SK-N-SH treated with all-trans-retinoic acid at 6 μM for 48 hours (cell line): ENCODE results near the gene KLHL6.

Experiments used
- ARNTL ChIP-seq: fragments of 450-650 bp; formaldehyde crosslinking; IDR thresholded peaks from 2 replicates; pipeline ENCODE4 v1.5.0; 2020; ENCODE audit warnings: low read depth, mild to moderate bottlenecking, moderate library complexity, borderline replicate concordance
- BACH2 ChIP-seq: fragments of 250-450 bp; sonication (Bioruptor Pico); IDR thresholded peaks from 2 replicates; pipeline ENCODE4 v1.9.0; 2021; ENCODE audit warnings: mild to moderate bottlenecking, borderline replicate concordance
- CREB5 ChIP-seq: fragments of 250-450 bp; sonication (Bioruptor Pico); IDR thresholded peaks from 2 replicates; pipeline ENCODE4 v1.5.1; 2020; ENCODE audit warnings: low read depth, mild to moderate bottlenecking, moderate library complexity
- CSDC2 ChIP-seq: fragments of 250-450 bp; sonication (Bioruptor Pico); IDR thresholded peaks from 2 replicates; pipeline ENCODE4 v1.5.0; 2020; ENCODE audit warnings: mild to moderate bottlenecking, moderate library complexity
- CSRNP3 ChIP-seq: fragments of 250-450 bp; sonication (Bioruptor Pico); IDR thresholded peaks from 2 replicates; pipeline ENCODE4 v1.5.1; 2021; ENCODE audit warnings: mild to moderate bottlenecking, moderate library complexity
- ESRRG ChIP-seq: fragments of 250-450 bp; sonication (Bioruptor Pico); IDR thresholded peaks from 2 replicates; pipeline ENCODE4 v1.6.1; 2021; ENCODE audit warnings: mild to moderate bottlenecking
- PATZ1 ChIP-seq: fragments of 250-450 bp; sonication (Bioruptor Pico); IDR thresholded peaks from 2 replicates; pipeline ENCODE4 v1.8.0; 2020; ENCODE audit warnings: mild to moderate bottlenecking, moderate library complexity, borderline replicate concordance
- PPARA ChIP-seq: fragments of 250-450 bp; sonication (Bioruptor Pico); IDR thresholded peaks from 2 replicates; pipeline ENCODE4 v1.5.0; 2020; ENCODE audit warnings: mild to moderate bottlenecking, borderline replicate concordance
- RARB ChIP-seq: fragments of 250-450 bp; sonication (Bioruptor Pico); IDR thresholded peaks from 2 replicates; pipeline ENCODE4 v1.8.0; 2021; ENCODE audit warnings: mild to moderate bottlenecking, moderate library complexity
- TCF4 ChIP-seq: fragments of 250-450 bp; sonication (Bioruptor Pico); IDR thresholded peaks from 2 replicates; pipeline ENCODE4 v1.8.0; 2021; ENCODE audit warnings: mild to moderate bottlenecking, moderate library complexity, borderline replicate concordance
- TOX ChIP-seq: fragments of 250-450 bp; sonication (Bioruptor Pico); IDR thresholded peaks from 2 replicates; pipeline ENCODE4 v1.8.0; 2021; ENCODE audit warnings: mild to moderate bottlenecking, moderate library complexity, borderline replicate concordance
- ZFP30 ChIP-seq: fragments of 450-650 bp; formaldehyde crosslinking; IDR thresholded peaks from 2 replicates; pipeline ENCODE4 v1.5.0; 2022; ENCODE audit warnings: mild to moderate bottlenecking, moderate library complexity
- ZNF565 ChIP-seq: fragments of 450-650 bp; formaldehyde crosslinking; conservative IDR thresholded peaks from 2 replicates; pipeline ENCODE4 v1.5.0; 2020; ENCODE audit warnings: low read depth, mild to moderate bottlenecking, moderate library complexity
- ZNF70 ChIP-seq: fragments of 450-650 bp; formaldehyde crosslinking; IDR thresholded peaks from 2 replicates; pipeline ENCODE4 v1.5.0; 2020; ENCODE audit warnings: mild to moderate bottlenecking, moderate library complexity

- TF ChIP-seq PPARA (CRISPR knock-in tag) (no peak), ZNF70 (no peak), ZFP30 (no peak), CSRNP3 (CRISPR knock-in tag) (no peak), BACH2 (CRISPR knock-in tag) (no peak), ARNTL (CRISPR knock-in tag) (no peak), ZNF565 (CRISPR knock-in tag) (no peak), PATZ1 (CRISPR knock-in tag) (no peak), ESRRG (no peak), CSDC2 (CRISPR knock-in tag) (no peak), TCF4 (CRISPR knock-in tag) (no peak), CREB5 (CRISPR knock-in tag) (no peak), RARB (no peak), TOX (CRISPR knock-in tag) (no peak)
Observed at GRCh38 chr3:183475016-183475763, 80.3 kb downstream of the KLHL6 start.
